T-helper 1 cell treated with Interleukin-12 subunit alpha and Interleukin-12 subunit beta and Interleukin-4 antibody, amounts not matched to agents 30 ng/mL and 1 ng/mL, for 36 hours (primary cell): ENCODE measurements around the gene SLCO3A1. TPM values are rescaled to one million over a fixed set of nuclear protein-coding genes. Genes with fewer than 3 reads are reported as not detected.

Experiments used
- intact Hi-C: fragments of 100-400 bp; cut with micrococcal nuclease; formaldehyde crosslinking; loops from one replicate; pipeline ENCODE4 v1.15.1; 2024
- total RNA-seq: library from RNA; stranded (reverse); gene quantifications from 2 replicates; pipeline ENCODE4 v1.2.3, GENCODE V29; 2022

Gene SLCO3A1
- total RNA-seq, 1 donor from 2014 or later, result 35.2 TPM

- intact Hi-C loops, result no loop called here
These were observed 83.4 kb downstream of the SLCO3A1 start for GRCh38 chr15:91936927-91937326.

DNA sequence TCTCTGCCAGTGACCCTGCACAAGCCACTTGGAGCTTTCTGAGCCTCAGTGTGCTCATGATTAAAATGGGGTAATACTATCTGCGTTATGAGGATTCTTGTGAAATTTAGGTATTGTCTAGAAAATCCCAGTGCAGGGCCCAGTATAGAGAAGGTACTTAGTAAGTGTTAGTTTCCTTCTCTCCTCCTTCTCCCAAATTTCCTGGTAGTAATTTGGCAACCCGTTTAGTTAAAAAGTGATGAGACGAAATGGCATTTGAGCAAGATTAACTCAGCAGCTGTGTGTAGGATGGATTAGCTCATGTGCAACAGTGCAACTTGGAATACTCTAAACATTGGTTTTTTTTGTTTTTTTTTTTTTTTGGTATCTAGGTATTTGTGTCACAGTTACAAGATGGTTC is 84.6 kb downstream of the SLCO3A1 start:
- intact Hi-C loops, result no loop called here

DNA sequence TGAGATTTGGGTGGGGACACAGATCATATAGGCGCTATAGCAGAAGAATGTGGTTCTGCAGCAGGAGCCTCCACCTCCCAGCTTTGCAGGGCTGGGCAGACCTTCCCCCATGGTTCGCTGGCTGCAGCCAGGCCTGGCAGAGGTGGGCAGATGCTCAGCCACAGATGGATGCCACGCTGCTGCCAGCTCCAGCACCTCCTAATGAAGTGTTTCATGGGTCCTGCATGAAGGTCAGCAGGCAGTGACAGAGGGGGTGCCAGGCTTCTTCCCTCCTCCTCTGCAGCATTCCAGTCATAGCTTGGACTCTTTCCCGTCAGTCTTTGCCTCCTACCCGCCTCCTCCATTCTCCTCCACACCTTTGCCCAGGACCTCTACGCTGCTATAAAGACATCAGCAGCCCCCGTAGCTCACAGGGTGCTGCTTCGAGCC is 85.9 kb downstream of the SLCO3A1 start:
- intact Hi-C loops, result no loop called here

DNA sequence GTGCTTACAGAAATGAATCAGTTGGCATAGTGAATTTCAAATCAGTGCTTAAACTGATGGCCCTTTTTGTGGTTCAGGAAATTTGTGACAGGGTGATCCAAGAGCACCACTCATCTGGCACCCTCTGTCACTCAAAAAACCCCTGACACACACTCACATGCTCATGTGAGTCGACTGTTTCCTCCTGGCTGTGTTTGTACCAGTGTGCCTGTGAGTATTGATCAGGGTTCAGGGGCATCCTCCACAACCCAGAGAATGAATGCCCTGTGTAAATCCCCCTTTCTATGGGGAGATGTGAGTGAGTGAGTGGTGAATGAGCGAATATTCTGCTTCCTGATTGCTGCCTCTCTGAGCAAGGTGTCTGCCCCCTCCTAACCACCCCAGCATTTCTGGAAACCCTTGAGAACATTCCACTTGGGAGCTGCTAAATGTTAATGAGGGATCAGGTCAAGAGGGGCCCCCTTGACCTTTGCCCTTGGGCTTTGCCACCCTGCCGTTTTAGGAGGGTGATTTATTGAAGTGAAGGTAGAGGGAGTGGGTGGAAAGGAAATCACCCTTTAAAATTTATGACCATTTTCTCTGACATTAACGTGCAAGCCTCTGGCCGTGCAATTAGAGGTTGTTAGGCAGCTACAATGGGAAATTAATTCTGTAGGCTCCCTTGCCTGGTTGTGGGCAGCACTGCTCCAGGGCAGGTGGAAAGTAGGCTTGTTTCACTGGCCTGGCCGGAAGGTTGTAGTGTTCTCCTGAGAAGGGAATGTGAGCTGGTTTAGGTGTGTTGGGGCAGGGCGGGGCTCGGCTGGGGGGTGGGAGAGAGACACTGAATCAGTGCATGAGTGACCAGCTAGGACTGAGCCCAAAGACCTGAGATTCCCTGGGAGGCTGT is 87.2 kb downstream of the SLCO3A1 start:
- intact Hi-C loops, result no loop called here

GRCh38 chr15:91941871-91942658 is 88.6 kb downstream of the SLCO3A1 start:
- intact Hi-C loops, result loop anchor here (2.0 kb wide), 1 partner anchor 639 kb away; no protein-coding TSS in a partner anchor

DNA sequence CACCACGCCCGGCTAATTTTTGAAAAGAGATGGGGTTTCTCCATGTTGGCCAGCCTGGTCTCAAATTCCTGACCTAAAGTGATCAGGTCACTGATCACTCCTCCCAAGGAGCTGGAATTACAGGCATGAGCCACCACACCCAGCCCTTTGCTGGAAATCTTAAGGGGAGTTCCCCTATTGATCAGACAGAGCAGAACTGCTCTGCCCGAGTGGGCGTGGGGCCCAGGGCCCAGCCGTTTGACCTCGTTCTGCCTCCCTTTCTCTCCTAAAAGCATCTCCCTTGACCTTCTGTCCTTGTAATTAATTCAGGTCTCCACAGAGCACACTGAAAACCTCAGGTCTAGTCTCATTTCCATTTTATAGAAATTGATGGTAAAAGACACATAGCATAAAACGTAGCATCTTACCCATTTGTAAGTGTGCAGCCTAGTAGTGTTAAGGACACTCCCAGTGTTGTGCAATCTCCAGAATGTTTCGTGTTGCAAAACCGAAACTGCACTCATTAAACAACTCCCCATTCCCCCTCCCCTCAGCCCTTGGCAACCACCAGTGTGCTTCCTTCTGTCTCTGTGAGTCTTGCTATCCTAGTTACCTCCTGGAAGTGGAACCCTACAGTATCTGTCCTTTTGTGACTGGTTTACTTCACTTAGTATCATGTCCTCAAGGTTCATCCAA is 89.3 kb downstream of the SLCO3A1 start:
- intact Hi-C loops, result loop anchor here (1.0 to 2.0 kb wide), 3 partner anchors 90 to 640 kb away; partner anchors contain the start of gene SLCO3A1

DNA sequence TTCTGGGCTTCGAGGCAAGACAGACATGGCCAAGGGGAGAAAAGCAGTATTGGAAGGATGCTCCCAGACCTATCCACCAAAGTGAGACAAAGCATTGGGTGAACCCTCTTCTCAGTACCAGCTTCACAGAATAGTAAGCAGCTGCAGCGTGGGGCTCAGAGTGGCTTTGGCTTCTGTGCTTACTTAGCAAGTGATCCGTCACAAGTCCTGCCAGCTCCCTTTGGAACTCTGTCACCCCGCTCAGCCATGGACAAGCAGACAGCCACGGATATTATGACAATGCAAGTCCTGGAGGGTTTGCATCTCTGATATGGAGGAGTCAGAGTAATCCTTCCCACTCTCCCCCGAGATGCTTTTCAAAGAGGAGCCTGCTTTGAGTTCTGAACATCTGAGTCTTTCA is 90.8 kb downstream of the SLCO3A1 start:
- intact Hi-C loops, result no loop called here

DNA sequence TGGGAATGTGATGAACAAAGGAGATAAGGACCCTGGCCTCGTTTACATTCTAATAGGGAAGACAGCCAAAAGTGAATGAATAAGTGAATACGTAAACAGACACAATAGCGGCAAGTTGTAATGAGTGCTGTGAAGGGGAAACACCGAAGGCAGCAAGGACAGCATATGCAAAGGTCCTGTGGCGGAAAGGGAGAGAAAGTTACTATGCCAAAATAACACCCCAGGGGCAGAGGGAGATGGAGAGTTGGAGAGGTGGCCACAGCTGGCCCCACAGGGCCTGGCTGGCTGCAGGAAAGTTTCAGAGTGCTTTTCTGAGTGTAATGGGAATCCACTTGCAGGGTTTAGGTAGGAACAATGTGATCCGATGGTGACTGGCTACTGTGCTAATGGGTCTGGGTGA is 91.9 kb downstream of the SLCO3A1 start:
- intact Hi-C loops, result no loop called here

- intact Hi-C loops, result no loop called here
These were observed 92.6 kb downstream of the SLCO3A1 start for GRCh38 chr15:91946075-91946474.

GRCh38 chr15:91946581-91947292 is 93.2 kb downstream of the SLCO3A1 start:
- intact Hi-C loops, result no loop called here

DNA sequence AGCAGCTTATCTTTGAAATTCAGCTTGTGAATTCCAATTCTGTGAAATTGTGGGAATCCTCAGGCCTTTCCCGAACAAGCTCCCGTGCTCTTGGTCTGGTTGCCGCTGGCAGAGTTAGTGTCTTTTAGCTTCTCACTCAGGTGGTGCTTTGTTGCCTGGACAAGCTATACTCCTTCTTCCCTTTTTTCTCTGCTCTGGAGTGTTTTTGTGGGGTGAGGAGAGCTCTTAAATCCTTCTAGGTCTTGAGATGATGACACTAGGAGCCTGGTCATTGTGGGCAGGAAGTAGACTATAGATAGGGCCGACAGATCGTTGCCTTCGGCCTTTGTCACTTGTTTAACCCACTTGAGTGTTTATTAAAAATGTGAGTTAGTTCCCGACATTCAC is 93.8 kb downstream of the SLCO3A1 start:
- intact Hi-C loops, result no loop called here

DNA sequence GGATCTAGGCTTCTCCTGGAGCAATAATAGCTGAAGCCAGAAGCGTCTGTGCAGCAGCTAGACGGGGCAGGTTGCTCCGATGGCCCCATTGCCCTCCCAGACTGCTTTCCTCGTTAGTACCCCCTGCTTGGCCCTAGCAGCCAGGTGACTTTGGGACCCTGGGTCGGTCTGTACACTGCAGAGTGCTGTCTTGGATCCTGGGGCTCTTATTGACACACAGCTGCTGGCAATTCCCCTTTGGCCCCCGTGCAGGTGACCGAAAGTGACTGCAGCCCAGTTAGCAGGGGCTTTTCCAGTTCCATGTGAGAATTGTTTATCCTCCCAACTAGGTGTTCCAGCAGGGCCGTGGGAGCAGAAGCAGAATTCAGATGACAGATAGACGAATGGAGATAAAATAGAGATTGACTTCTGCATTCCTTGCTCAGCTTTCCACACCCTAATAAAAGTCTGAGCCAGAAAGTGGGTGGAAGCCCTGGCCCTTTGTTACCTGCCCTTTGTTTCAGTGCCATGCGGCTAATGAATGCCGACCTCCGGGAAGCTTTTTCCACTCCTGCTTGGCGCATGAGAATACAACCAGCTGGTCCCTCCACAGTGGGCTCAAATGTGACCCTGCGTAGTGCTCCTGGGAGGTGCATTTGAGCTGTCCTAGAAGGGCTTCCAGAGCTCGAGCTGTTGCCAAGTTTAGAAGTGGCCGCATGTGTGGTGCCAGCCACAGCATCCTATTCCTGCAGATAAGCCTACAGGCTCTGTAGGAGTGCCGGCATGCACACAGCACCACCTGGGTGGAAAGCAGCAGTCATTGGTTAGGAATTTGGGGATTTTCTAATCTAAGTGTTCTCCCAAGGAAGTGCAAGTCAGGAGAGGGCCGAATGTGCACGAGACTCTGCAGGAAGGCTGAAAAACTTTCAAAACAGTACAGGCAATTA is 94.4 kb downstream of the SLCO3A1 start:
- intact Hi-C loops, result no loop called here

DNA sequence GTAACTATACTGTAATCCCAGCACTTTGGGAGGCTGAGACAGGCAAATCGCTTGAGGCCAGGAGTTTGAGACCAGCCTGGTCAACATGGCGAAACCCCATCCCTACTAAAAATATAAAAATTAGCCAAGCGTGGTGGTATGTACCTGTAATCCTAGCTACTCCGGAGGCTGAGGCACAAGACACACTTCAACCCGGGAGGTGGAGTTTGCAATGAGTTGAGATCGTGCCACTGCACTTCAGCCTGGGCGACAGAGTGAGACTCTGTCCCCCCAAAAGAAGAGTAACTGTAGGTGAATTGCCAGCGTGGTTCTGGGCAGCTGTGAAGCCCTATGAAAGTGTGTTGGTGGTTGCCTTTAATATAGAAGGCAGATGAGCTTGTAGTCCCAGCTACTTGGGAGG is 95.9 kb downstream of the SLCO3A1 start:
- intact Hi-C loops, result no loop called here

- intact Hi-C loops, result no loop called here
These were observed 96.5 kb downstream of the SLCO3A1 start for GRCh38 chr15:91950054-91950453.

DNA sequence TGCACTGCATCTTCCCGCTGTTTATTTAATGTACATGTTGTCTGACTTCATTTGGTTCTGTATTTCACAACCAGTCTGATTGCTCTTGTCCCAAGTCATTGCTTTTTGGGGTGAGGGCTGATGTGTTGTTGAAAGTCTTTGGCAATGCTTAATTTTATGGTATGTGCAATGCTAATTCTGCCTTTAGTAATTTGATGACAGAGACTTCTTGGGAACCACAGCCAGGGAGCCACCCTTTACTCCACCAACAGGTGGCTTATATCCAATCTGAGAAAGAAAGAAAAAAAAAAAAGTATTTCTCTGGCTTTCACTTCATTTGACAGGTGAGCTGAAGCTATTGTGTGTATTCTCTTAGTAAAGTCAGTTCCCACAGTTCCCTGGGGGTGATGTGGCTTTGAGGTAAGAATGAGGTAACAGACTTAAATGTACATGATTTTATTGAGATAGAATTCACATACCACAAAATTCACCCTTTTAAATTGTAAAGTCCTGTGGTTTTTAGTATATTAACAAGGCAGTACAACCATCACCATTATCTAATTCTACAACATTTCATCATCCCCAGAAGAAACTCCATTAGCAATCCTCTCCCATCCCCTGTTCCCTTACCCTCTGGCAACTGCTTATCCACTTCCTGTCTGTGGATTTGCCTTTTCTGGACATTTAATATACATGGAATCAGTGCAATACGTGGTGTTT is 97.3 kb downstream of the SLCO3A1 start:
- intact Hi-C loops, result no loop called here

DNA sequence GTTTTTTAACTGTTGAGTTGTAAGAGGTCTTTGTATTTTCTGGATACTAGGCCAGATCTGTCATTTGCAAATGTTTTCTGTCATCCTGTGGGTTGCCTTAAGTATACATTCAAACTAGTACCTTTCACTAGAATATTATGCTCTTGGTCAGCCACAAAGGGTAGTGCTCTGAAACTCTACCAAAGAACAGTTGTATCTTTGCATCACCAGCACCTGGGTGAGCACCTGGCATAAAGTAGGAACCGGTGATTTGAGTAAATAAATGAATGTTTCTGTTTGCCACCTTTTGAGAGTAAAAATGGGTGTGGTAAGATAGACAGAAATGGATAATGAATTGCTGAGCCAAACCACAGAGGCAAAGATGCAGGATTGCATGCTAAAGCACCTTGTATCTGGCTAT is 98.7 kb downstream of the SLCO3A1 start:
- intact Hi-C loops, result no loop called here

DNA sequence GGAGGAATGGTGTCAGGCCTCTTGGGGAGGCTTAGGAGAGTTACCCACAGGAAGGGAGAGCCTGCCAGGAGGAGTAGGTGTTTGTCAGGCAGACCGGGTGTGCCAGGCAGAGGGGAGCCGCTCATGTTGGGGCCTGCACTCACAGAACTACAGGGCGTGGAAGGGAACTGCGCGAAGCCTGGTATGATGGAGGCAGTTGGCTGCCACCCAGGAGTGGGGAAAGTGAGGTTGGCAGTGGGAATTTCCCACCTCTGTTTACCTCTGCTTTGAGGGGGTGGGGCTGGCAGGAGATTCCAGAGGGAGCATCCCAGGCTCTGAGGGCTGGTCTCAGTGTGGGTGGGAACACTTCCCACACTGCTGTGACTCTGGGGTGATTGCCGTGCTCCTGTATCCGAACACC is 99.9 kb downstream of the SLCO3A1 start:
- intact Hi-C loops, result no loop called here

GRCh38 chr15:91954292-91954691 is 100.8 kb downstream of the SLCO3A1 start:
- intact Hi-C loops, result no loop called here

DNA sequence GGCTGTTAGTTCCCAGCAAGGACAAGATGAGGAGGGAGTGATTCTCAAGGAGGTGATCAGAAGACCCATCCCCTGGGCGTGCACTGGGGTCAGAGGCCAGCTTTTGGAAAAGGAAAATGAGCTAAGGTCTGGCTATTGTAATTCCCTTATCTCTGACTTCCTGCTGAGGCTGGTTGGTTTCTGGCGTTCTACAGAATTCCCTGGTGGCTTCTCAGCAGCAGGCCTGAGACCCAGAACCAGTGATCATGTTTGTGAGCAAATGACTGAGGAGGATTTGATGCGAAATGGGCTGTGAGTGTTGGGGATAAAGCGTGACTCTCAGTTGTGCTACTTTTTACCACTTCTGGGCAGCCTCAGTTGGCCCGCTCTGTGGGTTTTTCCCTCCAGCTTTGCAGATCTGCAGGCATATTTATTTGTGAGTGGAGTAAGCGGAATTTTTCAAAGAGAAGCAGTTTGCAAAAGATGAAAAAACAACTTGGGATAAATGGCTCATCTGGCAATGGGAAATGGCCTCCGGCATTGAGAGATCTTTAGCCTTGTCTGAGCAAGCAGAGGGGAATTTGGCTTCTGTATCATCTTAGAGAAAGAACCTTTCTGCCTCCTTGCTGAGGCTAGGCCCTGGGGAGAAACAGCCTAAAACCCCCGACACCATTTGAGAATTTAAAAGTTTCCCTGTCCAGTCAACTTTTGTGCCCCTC is 102.7 kb downstream of the SLCO3A1 start:
- intact Hi-C loops, result no loop called here
